GM23338 (cell line): ENCODE data around the gene DOCK2. TPM values are rescaled to one million over a fixed set of nuclear protein-coding genes. Genes with fewer than 3 reads are reported as not detected.

Experiments
- ATAC-seq: fragments of 200-7000 bp; cut with Tn5 transposase; 3 replicates; pipeline ENCODE4 v1.9.1; 2020
- DNase-seq: peaks from one replicate; pipeline ENCODE4 v3.0.0-alpha.2; 2015; ENCODE audit warnings: low spot score
- H2AFZ ChIP-seq: fragments of 200-600 bp; sonication (generic); 2 replicates; pipeline ENCODE4 v1.8.0; 2016; ENCODE audit warnings: antibody characterized with exemption, mild to moderate bottlenecking, moderate library complexity
- H3F3A ChIP-seq: fragments of 200-600 bp; sonication (generic); replicated peaks from 2 replicates; pipeline ENCODE4 v1.8.0; 2017; ENCODE audit warnings: antibody characterized with exemption, mixed run types, low read depth
- H3K27ac ChIP-seq: fragments of 200-600 bp; sonication (generic); 2 replicates; pipeline ENCODE4 v1.6.1; 2016; ENCODE audit warnings: low read depth
- H3K27me3 ChIP-seq: fragments of 200-600 bp; sonication (generic); 2 replicates; pipeline ENCODE4 v1.8.0; 2016; ENCODE audit warnings: mild to moderate bottlenecking, mixed run types, moderate library complexity; ENCODE audit not compliant: insufficient read depth
- H3K36me3 ChIP-seq: fragments of 200-600 bp; sonication (generic); 2 replicates; pipeline ENCODE4 v1.8.0; 2016; ENCODE audit warnings: mild to moderate bottlenecking; ENCODE audit not compliant: insufficient read depth
- H3K4me1 ChIP-seq: fragments of 200-600 bp; sonication (generic); 2 replicates; pipeline ENCODE4 v1.8.0; 2016; ENCODE audit warnings: mild to moderate bottlenecking, moderate library complexity; ENCODE audit not compliant: insufficient read depth
- H3K4me2 ChIP-seq: fragments of 200-600 bp; sonication (generic); 2 replicates; pipeline ENCODE4 v1.7.1; 2017; ENCODE audit warnings: mixed run types
- H3K4me3 ChIP-seq: fragments of 200-600 bp; sonication (generic); 2 replicates; pipeline ENCODE4 v1.6.1; 2016; ENCODE audit warnings: mixed run types
- H3K79me2 ChIP-seq: fragments of 200-600 bp; sonication (generic); replicated peaks from 2 replicates; pipeline ENCODE4 v1.8.0; 2017; ENCODE audit warnings: mild to moderate bottlenecking; ENCODE audit not compliant: insufficient read depth
- H3K9me2 ChIP-seq: fragments of 200-600 bp; sonication (generic); 2 replicates; pipeline ENCODE4 v1.8.0; 2017; ENCODE audit not compliant: insufficient read depth
- H4K20me1 ChIP-seq: fragments of 200-600 bp; sonication (generic); replicated peaks from 2 replicates; pipeline ENCODE4 v1.8.0; 2017; ENCODE audit warnings: mild to moderate bottlenecking; ENCODE audit not compliant: insufficient read depth
- H3K27ac Mint-ChIP-seq: 2 replicates; pipeline ENCODE4 v1.8.0; 2020; ENCODE audit warnings: inconsistent platforms, mild to moderate bottlenecking, moderate library complexity, mixed read lengths
- H3K27me3 Mint-ChIP-seq: 3 replicates; pipeline ENCODE4 v1.8.0; 2022; ENCODE audit warnings: low read depth, mild to moderate bottlenecking, moderate library complexity, mixed read lengths, inconsistent platforms; ENCODE audit not compliant: insufficient read depth, poor library complexity
- H3K36me3 Mint-ChIP-seq: 3 replicates; pipeline ENCODE4 v1.8.0; 2021; ENCODE audit warnings: low read depth, mild to moderate bottlenecking, inconsistent platforms, moderate library complexity, mixed read lengths
- H3K4me1 Mint-ChIP-seq: 3 replicates; pipeline ENCODE4 v1.8.0; 2020; ENCODE audit warnings: mild to moderate bottlenecking, inconsistent platforms, mixed read lengths
- H3K4me3 Mint-ChIP-seq: 3 replicates; pipeline ENCODE4 v1.8.0; 2021; ENCODE audit warnings: moderate library complexity, mild to moderate bottlenecking, inconsistent platforms, mixed read lengths
- H3K9me3 Mint-ChIP-seq: 3 replicates; pipeline ENCODE4 v1.8.0; 2020; ENCODE audit warnings: moderate library complexity, mild to moderate bottlenecking, inconsistent platforms, mixed read lengths
- CREB1 ChIP-seq: fragments of 250-450 bp; sonication (Bioruptor Pico); IDR thresholded peaks from 2 replicates; pipeline ENCODE4 v1.5.0; 2020; ENCODE audit warnings: low read depth, mild to moderate bottlenecking, moderate library complexity
- CTCF ChIP-seq, 2 experiments: fragments of 200-600 bp in 1 of 2; sonication (generic) in 1 of 2; conservative IDR thresholded peaks; 2 replicates each; pipeline versions ENCODE4 v1.5.1 to v1.6.1; 2016 to 2017; ENCODE audit warnings: antibody characterized with exemption in 2 of 2, low read depth in 2 of 2, mild to moderate bottlenecking in 2 of 2, moderate library complexity in 1 of 2
- ETS1 ChIP-seq: IDR thresholded peaks from 2 replicates; pipeline ENCODE4 v1.6.1; 2016; ENCODE audit warnings: antibody characterized with exemption
- EZH2phosphoT487 ChIP-seq: fragments of 200-600 bp; sonication (generic); IDR thresholded peaks from one replicate; pipeline ENCODE4 v1.8.1; 2018; ENCODE audit warnings: antibody characterized with exemption; ENCODE audit not compliant: unreplicated experiment
- JUNB ChIP-seq: IDR thresholded peaks from one replicate; pipeline ENCODE4 v1.6.1; 2016; ENCODE audit warnings: antibody characterized with exemption; ENCODE audit not compliant: unreplicated experiment
- REST ChIP-seq: IDR thresholded peaks from one replicate; pipeline ENCODE4 v1.6.1; 2018; ENCODE audit warnings: antibody characterized with exemption; ENCODE audit not compliant: unreplicated experiment
- STAT1 ChIP-seq: IDR thresholded peaks from one replicate; pipeline ENCODE4 v1.6.1; 2016; ENCODE audit warnings: antibody characterized with exemption; ENCODE audit not compliant: unreplicated experiment
- ZNF114 ChIP-seq: fragments of 250-450 bp; sonication (Bioruptor Pico); IDR thresholded peaks from 2 replicates; pipeline ENCODE4 v1.5.0; 2020; ENCODE audit warnings: mild to moderate bottlenecking, moderate library complexity
- polyA plus RNA-seq: library from polyadenylated mRNA; unstranded; fragments of >200 nt; fragmentation: Nextera tagmentation; extraction: Ambion mirVana; gene quantifications from 2 replicates; pipeline ENCODE4 v1.2.1, GENCODE V29; 2016
- total RNA-seq: library from RNA; depleted of rRNA; stranded (reverse); fragments of >200 nt; shearing (Covaris generic); gene quantifications from 2 replicates; pipeline ENCODE4 v1.2.3, GENCODE V29; 2014
- TF ChIP-seq, protein P1 (sequence below): fragments of 250-450 bp; sonication (Bioruptor Pico); IDR thresholded peaks from 2 replicates; pipeline ENCODE4 v1.5.0; 2020; ENCODE audit warnings: mild to moderate bottlenecking, moderate library complexity

DOCK2 gene
- total and polyA plus RNA-seq, 2 experiments from 2014 or later, result 3.7 to 9.4 TPM

DNA sequence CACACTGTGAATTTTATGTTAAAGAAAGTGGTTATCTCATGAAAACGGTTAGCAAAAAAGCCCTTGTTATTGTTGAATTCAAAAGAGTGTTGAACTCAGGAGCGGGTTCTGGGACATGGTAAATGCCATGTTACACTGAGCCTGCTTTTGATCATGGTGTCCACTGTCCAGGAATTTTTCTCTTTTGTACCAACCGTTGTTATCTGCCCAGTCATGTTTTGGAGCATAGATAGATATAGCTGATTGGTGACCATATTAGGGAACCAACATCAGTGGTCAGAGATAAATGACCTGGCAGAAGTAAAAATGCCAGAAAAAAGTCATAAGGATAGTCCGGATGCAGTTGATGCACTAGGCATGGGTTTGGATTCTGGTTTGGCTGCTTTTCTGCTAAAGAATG is 29.3 kb downstream of the DOCK2 start (continued):
- TF ChIP-seq ETS1 (no peak), STAT1 (no peak), EZH2phosphoT487 (no peak), JUNB (no peak), CTCF (conservative IDR thresholded peaks at IDR 0.05; ENCODE audit: low read depth in 2 of 2) (no peak), CREB1 (CRISPR knock-in tag) (no peak)

- H3K27ac ChIP-seq, result no peak overlapping the region
- TF ChIP-seq JUNB (no peak), ZNF114 (CRISPR knock-in tag) (no peak), CTCF (conservative IDR thresholded peaks at IDR 0.05; ENCODE audit: low read depth in 2 of 2) (no peak), REST (no peak)
- TF ChIP-seq, protein P1, sequence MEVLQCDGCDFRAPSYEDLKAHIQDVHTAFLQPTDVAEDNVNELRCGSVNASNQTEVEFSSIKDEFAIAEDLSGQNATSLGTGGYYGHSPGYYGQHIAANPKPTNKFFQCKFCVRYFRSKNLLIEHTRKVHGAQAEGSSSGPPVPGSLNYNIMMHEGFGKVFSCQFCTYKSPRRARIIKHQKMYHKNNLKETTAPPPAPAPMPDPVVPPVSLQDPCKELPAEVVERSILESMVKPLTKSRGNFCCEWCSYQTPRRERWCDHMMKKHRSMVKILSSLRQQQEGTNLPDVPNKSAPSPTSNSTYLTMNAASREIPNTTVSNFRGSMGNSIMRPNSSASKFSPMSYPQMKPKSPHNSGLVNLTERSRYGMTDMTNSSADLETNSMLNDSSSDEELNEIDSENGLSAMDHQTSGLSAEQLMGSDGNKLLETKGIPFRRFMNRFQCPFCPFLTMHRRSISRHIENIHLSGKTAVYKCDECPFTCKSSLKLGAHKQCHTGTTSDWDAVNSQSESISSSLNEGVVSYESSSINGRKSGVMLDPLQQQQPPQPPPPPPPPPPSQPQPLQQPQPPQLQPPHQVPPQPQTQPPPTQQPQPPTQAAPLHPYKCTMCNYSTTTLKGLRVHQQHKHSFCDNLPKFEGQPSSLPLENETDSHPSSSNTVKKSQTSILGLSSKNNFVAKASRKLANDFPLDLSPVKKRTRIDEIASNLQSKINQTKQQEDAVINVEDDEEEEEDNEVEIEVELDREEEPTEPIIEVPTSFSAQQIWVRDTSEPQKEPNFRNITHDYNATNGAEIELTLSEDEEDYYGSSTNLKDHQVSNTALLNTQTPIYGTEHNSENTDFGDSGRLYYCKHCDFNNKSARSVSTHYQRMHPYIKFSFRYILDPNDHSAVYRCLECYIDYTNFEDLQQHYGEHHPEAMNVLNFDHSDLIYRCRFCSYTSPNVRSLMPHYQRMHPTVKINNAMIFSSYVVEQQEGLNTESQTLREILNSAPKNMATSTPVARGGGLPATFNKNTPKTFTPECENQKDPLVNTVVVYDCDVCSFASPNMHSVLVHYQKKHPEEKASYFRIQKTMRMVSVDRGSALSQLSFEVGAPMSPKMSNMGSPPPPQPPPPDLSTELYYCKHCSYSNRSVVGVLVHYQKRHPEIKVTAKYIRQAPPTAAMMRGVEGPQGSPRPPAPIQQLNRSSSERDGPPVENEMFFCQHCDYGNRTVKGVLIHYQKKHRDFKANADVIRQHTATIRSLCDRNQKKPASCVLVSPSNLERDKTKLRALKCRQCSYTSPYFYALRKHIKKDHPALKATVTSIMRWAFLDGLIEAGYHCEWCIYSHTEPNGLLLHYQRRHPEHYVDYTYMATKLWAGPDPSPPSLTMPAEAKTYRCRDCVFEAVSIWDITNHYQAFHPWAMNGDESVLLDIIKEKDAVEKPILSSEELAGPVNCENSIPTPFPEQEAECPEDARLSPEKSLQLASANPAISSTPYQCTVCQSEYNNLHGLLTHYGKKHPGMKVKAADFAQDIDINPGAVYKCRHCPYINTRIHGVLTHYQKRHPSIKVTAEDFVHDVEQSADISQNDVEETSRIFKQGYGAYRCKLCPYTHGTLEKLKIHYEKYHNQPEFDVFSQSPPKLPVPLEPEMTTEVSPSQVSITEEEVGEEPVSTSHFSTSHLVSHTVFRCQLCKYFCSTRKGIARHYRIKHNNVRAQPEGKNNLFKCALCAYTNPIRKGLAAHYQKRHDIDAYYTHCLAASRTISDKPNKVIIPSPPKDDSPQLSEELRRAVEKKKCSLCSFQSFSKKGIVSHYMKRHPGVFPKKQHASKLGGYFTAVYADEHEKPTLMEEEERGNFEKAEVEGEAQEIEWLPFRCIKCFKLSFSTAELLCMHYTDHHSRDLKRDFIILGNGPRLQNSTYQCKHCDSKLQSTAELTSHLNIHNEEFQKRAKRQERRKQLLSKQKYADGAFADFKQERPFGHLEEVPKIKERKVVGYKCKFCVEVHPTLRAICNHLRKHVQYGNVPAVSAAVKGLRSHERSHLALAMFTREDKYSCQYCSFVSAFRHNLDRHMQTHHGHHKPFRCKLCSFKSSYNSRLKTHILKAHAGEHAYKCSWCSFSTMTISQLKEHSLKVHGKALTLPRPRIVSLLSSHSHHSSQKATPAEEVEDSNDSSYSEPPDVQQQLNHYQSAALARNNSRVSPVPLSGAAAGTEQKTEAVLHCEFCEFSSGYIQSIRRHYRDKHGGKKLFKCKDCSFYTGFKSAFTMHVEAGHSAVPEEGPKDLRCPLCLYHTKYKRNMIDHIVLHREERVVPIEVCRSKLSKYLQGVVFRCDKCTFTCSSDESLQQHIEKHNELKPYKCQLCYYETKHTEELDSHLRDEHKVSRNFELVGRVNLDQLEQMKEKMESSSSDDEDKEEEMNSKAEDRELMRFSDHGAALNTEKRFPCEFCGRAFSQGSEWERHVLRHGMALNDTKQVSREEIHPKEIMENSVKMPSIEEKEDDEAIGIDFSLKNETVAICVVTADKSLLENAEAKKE (CRISPR knock-in tag), result no peak
- H4K20me1 ChIP-seq, result no peaks in the 10 kb centered on the region
- no peaks in the 10 kb centered on the region for H3K27me3 ChIP-seq
- no peaks in the 10 kb centered on the region for H3K9me2 ChIP-seq
- no peaks in the 10 kb centered on the region for H3K79me2 ChIP-seq
- Mint-ChIP-seq H3K4me3 (no peak overlapping the region), H3K4me1 (no peaks in the 10 kb centered on the region), H3K27ac (no peak overlapping the region), H3K36me3 (no peaks in the 10 kb centered on the region), H3K27me3 (peaks cover 2% of the 10 kb centered on the region), H3K9me3 (no peaks in the 10 kb centered on the region; the same call in 2 of the 3 replicates)
- no peak overlapping the region for H2AFZ ChIP-seq
- DNase-seq (no peak), ATAC-seq (no peak)
- no peaks in the 10 kb centered on the region for H3K4me1 ChIP-seq
- no peaks in the 10 kb centered on the region for H3K36me3 ChIP-seq
- H3F3A ChIP-seq, result no peaks in the 10 kb centered on the region
- H3K4me2 ChIP-seq, result no peak overlapping the region
- H3K4me3 ChIP-seq, result no peak overlapping the region
Observed at GRCh38 chr5:169667896-169668674, 31.0 kb downstream of the DOCK2 start.
